ENCODE data around the gene CHN1.

Gene CHN1

DNA sequence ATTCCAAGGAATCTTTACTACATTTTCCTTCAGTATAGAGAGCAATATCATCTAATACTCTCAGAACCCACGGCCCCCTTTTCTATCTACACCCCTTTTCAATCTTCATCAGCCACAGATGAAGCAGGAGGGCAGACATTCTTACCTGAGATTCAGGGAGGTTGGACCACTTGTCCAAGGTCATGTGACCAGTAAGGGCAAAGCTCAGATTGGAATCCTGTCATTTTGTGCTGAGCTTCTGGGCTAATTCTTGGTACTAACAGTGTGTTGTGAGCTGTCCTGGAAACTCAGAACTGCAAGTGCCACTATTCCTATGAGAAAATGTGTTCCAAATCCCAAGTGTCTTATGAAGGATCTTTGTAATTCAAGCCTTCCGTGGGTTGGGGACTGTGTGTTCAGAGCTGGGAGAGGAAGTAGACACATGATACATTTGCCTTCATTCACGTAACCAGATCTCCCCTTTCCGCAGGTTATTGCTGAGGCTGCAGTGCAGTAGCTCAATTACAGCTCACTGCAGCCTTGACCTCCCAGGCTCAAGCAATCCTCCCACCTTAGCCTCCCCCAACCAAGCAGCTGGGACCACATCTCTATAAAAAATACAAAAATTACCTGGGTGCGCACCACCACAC lies 244.2 kb downstream of the CHN1 start:
- no peak for DNase-seq

DNA sequence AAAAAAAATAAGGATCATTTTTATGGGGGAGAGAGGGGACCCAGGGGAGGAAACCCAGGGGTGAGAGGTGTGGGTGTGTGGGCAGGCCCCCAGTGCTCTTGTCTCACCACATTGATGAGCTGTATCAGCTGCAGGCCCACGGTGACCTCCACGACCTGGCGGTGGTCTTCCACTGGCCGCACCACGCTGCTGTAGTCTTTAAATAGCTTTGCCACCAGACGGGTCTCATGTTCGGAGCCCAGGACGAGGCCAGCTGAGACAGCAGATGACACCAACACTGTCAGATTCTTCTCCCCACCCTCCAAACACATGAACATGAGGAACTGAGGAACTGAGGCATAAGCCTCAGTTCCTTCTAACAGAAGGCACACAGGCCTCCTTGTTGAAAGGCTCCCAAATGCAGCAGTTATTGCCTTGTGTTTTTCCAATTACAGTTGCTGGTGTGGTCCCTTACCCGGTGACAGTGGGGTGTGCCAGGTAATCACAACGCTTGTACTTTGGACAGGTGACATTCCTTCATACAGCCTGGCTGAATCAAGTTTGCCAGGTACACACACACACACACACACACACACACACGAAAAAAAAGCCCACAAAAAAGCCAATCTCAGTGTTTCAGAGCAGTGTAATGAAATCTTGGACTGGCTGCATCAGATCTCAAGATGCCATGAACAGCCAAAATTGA lies 245.7 kb downstream of the CHN1 start:
- DNase-seq = no peak

- no peak for DNase-seq
These were observed 248.4 kb downstream of the CHN1 start for GRCh38 chr2:174756743-174757142.

- no peak for DNase-seq
These were observed 252.0 kb downstream of the CHN1 start for GRCh38 chr2:174753038-174753633.

- DNase-seq = no peak
These were observed 252.7 kb downstream of the CHN1 start for GRCh38 chr2:174752403-174753037.

- DNase-seq = no peak
These were observed 254.2 kb downstream of the CHN1 start for GRCh38 chr2:174750923-174751441.

- no peak for DNase-seq
These were observed 255.4 kb downstream of the CHN1 start for GRCh38 chr2:174749793-174750192.

GRCh38 chr2:174748948-174749347 lies 256.2 kb downstream of the CHN1 start:
- DNase-seq = peak; percentile 71
